ENCODE results near the gene CPA1. TPM values are rescaled to one million over a fixed set of nuclear protein-coding genes. Genes with fewer than 3 reads are reported as not detected.

CPA1 gene
- total RNA-seq, 1 experiment from 2014 or later, result not detected

DNA sequence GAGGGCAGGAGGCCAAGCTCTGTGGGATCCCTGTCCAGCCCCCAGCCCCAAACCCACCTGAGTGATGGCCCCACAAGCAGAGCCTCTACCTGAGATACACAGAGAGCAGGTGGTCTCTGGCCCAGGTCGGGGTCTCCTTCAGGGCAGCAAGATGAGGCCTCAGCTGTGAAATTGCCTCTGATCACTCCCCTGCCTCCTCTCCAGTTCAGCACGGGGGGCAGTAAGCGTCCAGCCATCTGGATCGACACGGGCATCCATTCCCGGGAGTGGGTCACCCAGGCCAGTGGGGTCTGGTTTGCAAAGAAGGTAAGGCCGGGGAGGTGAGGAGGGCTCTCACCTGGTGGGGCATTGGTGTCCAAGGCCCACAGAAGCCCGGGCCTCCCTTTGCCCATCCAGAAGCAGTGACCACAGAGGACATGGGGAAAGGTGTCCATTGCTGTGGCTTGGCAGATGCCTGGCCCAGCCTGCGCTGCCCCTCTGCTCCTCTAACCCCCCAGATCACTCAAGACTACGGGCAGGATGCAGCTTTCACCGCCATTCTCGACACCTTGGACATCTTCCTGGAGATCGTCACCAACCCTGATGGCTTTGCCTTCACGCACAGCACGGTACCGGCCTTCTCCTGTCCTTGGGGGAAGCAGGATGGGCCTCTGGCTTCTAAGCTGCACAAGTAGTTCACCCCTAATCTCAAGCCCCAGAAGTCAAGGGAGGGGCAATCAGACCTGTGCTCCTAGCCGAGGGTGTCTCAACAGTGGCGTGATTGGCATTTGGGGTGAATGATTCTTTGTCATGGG, 3.1 kb downstream of the CPA1 start:
- no CpG with 5 or more reads among the region's 18 CpGs for WGBS (ENCODE audit: extremely low coverage, insufficient read length, low lambda C conversion rate)
- no peaks in the 10 kb centered on the region for H3K23me2 ChIP-seq (ENCODE audit: insufficient read length, low read depth, low read length, poor library complexity, severe bottlenecking)
- no peak overlapping the region for H3K9ac ChIP-seq (ENCODE audit: extremely low read depth, insufficient read length, low read length)
- no peaks in the 10 kb centered on the region for H3K27me3 ChIP-seq (ENCODE audit: insufficient read depth, low read length)
- Mint-ChIP-seq H3K4me3 (no peak overlapping the region), H3K36me3 (ENCODE audit: insufficient read depth in 1 of 3, low read depth in 3 of 3) (no peaks in the 10 kb centered on the region; a peak in 1 of 7 replicates), H3K27ac (no peak overlapping the region), H3K9me3 (peaks cover 0 to 3% of the 10 kb centered on the region in 2 experiments; a peak in 3 of 5 replicates), H3K27me3 (ENCODE audit: low read depth) (peaks cover 6% of the 10 kb centered on the region), H3K4me1 (peaks cover 4 to 10% of the 10 kb centered on the region in 2 experiments; a peak in 3 of 4 replicates)
- H3T11ph ChIP-seq (ENCODE audit: low read length), result no peak overlapping the region
- H2BK120ac ChIP-seq (ENCODE audit: low read depth, low read length, poor library complexity, severe bottlenecking), result no peak overlapping the region
- no peak overlapping the region for H2AFZ ChIP-seq (ENCODE audit: low read length)
- H2BK5ac ChIP-seq (ENCODE audit: insufficient read length, low read length), result no peak overlapping the region
- H4K5ac ChIP-seq (ENCODE audit: insufficient read length, low read depth, low read length), result no peak overlapping the region
- H3K4me1 ChIP-seq (ENCODE audit: insufficient read depth, low read length), result no peaks in the 10 kb centered on the region
- H3K56ac ChIP-seq (ENCODE audit: insufficient read length, low read depth, low read length), result no peak overlapping the region
- H3K23ac ChIP-seq (ENCODE audit: insufficient read length, low read depth, low read length), result no peak overlapping the region
- DNase-seq, result no peak
- no peak overlapping the region for H2AK5ac ChIP-seq (ENCODE audit: insufficient read length, low read length)
- H2BK12ac ChIP-seq (ENCODE audit: insufficient read length, low read depth, low read length), result no peak overlapping the region
- H3K18ac ChIP-seq (ENCODE audit: insufficient read length, low read depth, low read length), result no peak overlapping the region
- no peak overlapping the region for H3K4ac ChIP-seq (ENCODE audit: low read depth, low read length)
- no peaks in the 10 kb centered on the region for H3K79me2 ChIP-seq (ENCODE audit: insufficient read depth, low read length)
- no peaks in the 10 kb centered on the region for H3K79me1 ChIP-seq (ENCODE audit: insufficient read depth, low read depth, low read length, poor library complexity, severe bottlenecking)
- no peak overlapping the region for H3K4me2 ChIP-seq (ENCODE audit: insufficient read depth, insufficient read length, low read length)
- no peak overlapping the region for H4K91ac ChIP-seq (ENCODE audit: insufficient read length, low read depth, low read length)
- no peak overlapping the region for H2BK20ac ChIP-seq (ENCODE audit: low read depth, low read length, poor library complexity, severe bottlenecking)
- no peak overlapping the region for H2BK15ac ChIP-seq (ENCODE audit: low read depth, low read length)
- H3K9me3 ChIP-seq (ENCODE audit: control insufficient read depth, low read depth, low read length), result no peaks in the 10 kb centered on the region
- TF ChIP-seq CTCF (conservative IDR thresholded peaks at IDR 0.05), result no peak
- no peak overlapping the region for H3K27ac ChIP-seq (ENCODE audit: insufficient read length, low read depth, low read length)
- H3K14ac ChIP-seq (ENCODE audit: insufficient read depth, low read length), result no peak overlapping the region
- no peak overlapping the region for H4K8ac ChIP-seq (replicated peaks; ENCODE audit: insufficient read length, low read depth, low read length)
- H4K20me1 ChIP-seq (ENCODE audit: control insufficient read depth, insufficient read depth, insufficient read length), result no peaks in the 10 kb centered on the region
